Urothelium cell line (cell line): ENCODE data around the gene CXorf65.

ENCODE experiments used
- DNase-seq: peaks from one replicate; pipeline ENCODE4 v3.0.0; 2011; ENCODE audit warnings: low spot score, mixed read lengths
- FAIRE-seq: peaks from 2 replicates; lab custom pipeline; 2011; peaks lifted over from hg19 to GRCh38; lab: Jason Lieb, UNC

The CXorf65 gene

DNA sequence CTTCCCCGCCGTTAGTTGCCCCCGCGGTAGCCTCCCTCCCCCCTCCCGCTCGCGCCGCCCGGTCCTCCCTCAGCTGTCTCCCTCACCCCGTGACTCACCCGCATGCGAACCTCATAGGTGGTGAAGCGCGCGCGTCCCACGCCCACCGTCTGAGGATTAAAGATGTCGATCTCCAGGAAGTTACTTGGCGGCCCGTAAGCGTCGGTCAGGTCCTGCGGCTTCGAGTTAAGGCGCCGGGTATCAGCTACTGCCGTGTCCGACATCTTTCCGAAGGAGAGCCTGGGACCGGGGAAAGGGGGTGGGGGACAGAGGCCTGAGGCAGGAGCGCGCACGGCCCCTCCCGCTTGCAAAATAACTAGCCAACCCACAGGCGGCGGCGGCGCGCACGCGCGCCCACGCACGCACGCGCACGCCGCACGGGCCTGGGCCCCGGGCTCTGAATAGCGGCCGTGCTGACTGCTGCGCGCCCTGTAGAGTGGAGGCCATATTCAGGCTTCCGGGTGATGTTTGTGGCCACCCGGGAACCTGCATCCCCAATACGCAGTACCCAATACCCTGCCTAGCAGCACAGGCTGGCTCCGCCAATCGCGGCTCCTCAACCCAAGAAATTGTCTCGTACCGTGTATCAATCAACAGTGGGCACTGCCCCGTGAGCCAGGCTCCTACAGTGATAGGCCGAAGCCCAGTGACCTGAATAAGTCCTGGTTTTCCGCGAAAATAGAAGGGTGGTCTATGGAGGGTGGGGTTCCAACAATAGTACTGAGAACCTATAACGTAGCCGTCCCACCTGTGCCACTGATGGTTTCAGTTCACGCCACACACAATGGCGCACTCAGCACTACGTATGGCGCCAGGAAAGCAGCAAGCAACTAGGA, 38.3 kb downstream of the CXorf65 start, which contains the start of gene SNX12:
SNX12 (minus strand) TSS at position 291 of the 875 bp plus-strand sequence; CDS start at position 263, 28 bp downstream.
- DNase-seq, result peak; percentile 91
- FAIRE-seq, result no peak

DNA sequence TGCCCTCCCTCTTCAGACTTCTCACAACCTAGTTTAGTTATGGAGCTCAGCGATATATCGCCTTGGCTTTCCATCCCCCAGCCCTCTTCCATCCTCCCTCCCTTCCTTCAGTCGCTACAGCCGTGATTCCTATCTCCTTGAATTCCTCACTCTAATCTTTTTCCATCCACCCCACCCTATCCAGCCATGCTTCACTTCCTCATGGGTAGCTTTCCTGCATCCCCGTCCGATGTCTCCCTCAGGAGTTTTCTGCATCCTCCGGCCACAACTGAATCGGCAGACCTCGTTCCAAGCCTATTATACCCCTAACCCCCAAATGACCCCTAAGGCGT, 38.9 kb downstream of the CXorf65 start:
- FAIRE-seq (no peak), DNase-seq (no peak)

DNA sequence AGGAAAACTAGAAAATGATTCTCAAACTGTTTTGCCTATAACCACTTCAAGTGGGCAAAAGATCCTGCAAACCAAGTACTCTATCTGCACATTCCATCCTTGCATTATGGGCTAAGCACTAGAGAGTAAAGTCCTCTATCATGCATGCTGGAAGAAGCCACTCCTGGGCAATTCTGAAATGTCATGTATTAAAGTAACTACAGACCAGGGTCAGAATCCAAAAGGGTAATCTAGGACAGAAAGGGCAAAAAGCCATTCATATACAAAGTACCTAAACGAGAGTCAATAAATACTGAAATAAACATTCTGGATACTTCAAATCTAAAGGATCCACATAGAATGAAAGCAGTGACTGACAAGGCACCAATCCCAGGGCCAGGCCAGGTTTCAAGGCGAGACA, 39.5 kb downstream of the CXorf65 start:
- DNase-seq, result no peak
- no peak for FAIRE-seq

DNA sequence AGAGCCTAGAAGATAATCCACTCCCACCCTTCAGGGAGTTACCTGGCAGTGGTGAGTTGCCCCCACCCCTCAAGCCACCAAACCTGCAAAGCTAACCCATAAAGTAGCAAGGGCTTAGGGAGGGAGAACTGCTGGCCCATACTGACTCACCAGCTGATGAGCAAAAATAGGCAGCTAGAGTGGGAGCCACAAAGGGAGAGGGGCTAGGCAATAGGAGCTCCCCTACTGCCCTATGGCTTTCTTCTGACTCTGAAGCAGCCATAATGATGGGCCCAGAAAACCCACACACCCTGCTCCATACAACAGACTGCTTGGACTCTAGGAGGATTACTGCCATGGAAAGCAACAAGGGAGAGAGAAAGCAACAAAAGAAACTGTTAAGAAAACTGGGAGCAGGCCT, 46.4 kb downstream of the CXorf65 start:
- DNase-seq (no peak), FAIRE-seq (no peak)

DNA sequence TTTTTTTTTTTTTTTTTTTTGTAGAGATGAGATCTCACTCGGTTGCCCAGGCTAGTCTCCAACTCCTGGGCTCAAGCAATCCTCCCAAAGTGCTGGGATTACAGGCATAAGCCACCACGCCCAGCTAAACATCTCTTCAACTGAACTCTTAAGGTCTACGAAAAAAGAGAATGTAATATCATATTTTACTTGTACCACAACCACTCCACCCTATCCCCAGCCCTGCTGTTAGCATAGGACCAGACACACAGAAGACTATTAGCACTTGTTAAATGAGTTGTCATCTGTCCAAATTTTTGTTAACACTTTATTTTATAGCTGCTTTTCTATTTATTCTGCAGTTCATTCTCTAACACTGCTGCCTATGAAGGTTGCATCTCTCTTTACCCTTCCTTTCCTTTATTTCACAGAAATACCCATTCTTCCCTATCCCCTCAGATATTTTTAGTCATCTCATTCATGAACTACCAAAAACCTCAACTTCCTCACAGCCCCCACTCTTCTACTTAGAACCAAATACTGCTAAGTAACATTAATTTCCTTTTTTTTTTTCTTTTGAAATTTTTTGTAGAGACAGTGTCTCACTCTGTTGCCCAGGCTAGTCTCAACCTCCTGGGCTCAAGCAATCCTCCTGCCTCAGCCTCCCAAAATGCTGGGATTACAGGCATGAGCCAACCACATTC, 48.6 kb downstream of the CXorf65 start:
- DNase-seq, result no peak
- FAIRE-seq, result no peak

DNA sequence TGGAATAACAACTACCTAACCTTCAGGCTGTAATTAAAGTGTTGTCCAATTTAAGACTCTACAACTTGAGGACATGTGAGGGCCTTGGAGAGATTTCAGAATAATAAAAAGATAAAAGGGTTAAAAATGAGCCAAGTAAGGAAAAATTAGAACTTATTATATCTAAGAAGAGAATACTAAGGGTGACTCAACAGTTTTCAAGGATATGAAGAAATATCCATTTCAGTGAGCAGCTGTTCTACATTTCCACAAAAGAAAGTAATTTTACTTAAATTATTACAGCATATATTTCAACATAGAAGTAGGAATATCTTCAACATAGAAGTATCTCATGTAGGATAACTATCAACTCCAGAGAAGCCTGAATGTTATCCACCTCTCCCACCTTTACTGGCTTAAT, 49.7 kb downstream of the CXorf65 start:
- no peak for FAIRE-seq
- DNase-seq, result no peak
